ENCODE results near the gene GRID1.
A peak's percentile ranks its signal among the peaks of the same experiment; 100 is the strongest.

Gene GRID1

GRCh38 chr10:86230557-86231180 lies 135.9 kb downstream of the GRID1 start:
- DNase-seq (ENCODE audit: low spot score), result no peak

- DNase-seq (ENCODE audit: low spot score), result no peak
Measured at GRCh38 chr10:86229811-86230556, 136.6 kb downstream of the GRID1 start.

- DNase-seq (ENCODE audit: low spot score), result no peak
Measured at GRCh38 chr10:86229376-86229775, 137.2 kb downstream of the GRID1 start.

GRCh38 chr10:86227501-86228258 lies 138.9 kb downstream of the GRID1 start:
- no peak for DNase-seq (ENCODE audit: low spot score)

GRCh38 chr10:86226781-86227201 lies 139.8 kb downstream of the GRID1 start:
- DNase-seq (ENCODE audit: low spot score), result no peak

GRCh38 chr10:86226016-86226415 lies 140.6 kb downstream of the GRID1 start:
- DNase-seq (ENCODE audit: low spot score), result no peak

- DNase-seq (ENCODE audit: low spot score), result no peak
Measured at GRCh38 chr10:86225103-86225782, 141.4 kb downstream of the GRID1 start.

- no peak for DNase-seq (ENCODE audit: low spot score)
Measured at GRCh38 chr10:86224354-86225102, 142.1 kb downstream of the GRID1 start.

GRCh38 chr10:86223256-86223655 lies 143.3 kb downstream of the GRID1 start:
- no peak for DNase-seq (ENCODE audit: low spot score)

GRCh38 chr10:86222687-86223086 lies 143.9 kb downstream of the GRID1 start:
- DNase-seq (ENCODE audit: low spot score), result no peak

- DNase-seq (ENCODE audit: low spot score), result no peak
Measured at GRCh38 chr10:86222336-86222650, 144.3 kb downstream of the GRID1 start.

- DNase-seq (ENCODE audit: low spot score), result no peak
Measured at GRCh38 chr10:86221442-86222335, 144.9 kb downstream of the GRID1 start.

GRCh38 chr10:86220626-86221025 lies 146.0 kb downstream of the GRID1 start:
- no peak for DNase-seq (ENCODE audit: low spot score)

- DNase-seq (ENCODE audit: low spot score), result no peak
Measured at GRCh38 chr10:86219271-86219670, 147.3 kb downstream of the GRID1 start.

- DNase-seq (ENCODE audit: low spot score), result no peak
Measured at GRCh38 chr10:86218842-86219241, 147.8 kb downstream of the GRID1 start.

- DNase-seq (ENCODE audit: low spot score), result no peak
Measured at GRCh38 chr10:86218160-86218559, 148.4 kb downstream of the GRID1 start.

- peak; percentile 6 for DNase-seq (ENCODE audit: low spot score)
Measured at GRCh38 chr10:86217371-86218080, 149.1 kb downstream of the GRID1 start.

- no peak for DNase-seq (ENCODE audit: low spot score)
Measured at GRCh38 chr10:86216886-86217285, 149.7 kb downstream of the GRID1 start.

GRCh38 chr10:86215712-86216111 lies 150.9 kb downstream of the GRID1 start:
- DNase-seq (ENCODE audit: low spot score), result no peak

GRCh38 chr10:86215046-86215445 lies 151.5 kb downstream of the GRID1 start:
- no peak for DNase-seq (ENCODE audit: low spot score)

Data from cerebellar cortex (tissue), 1 donor.